Fibroblast of mammary gland (primary cell): ENCODE measurements around the gene CXCR6.
A peak's percentile ranks its signal among the peaks of the same experiment; 100 is the strongest.

Experiments
- DNase-seq: peaks from one replicate; pipeline ENCODE4 v3.0.0-alpha.2; 2010; ENCODE audit warnings: low read depth
- H3K4me3 ChIP-seq: 2 replicates; pipeline ENCODE4 v1.5.1; 2011; ENCODE audit warnings: low read depth, mild to moderate bottlenecking, low read length, moderate library complexity; ENCODE audit not compliant: control insufficient read depth
- TF ChIP-seq, protein P1 (sequence below): conservative IDR thresholded peaks from 2 replicates; pipeline ENCODE4 v1.5.1; 2011; ENCODE audit warnings: low read depth, low read length, inconsistent platforms; ENCODE audit not compliant: control insufficient read depth, insufficient read depth

CXCR6 gene

DNA sequence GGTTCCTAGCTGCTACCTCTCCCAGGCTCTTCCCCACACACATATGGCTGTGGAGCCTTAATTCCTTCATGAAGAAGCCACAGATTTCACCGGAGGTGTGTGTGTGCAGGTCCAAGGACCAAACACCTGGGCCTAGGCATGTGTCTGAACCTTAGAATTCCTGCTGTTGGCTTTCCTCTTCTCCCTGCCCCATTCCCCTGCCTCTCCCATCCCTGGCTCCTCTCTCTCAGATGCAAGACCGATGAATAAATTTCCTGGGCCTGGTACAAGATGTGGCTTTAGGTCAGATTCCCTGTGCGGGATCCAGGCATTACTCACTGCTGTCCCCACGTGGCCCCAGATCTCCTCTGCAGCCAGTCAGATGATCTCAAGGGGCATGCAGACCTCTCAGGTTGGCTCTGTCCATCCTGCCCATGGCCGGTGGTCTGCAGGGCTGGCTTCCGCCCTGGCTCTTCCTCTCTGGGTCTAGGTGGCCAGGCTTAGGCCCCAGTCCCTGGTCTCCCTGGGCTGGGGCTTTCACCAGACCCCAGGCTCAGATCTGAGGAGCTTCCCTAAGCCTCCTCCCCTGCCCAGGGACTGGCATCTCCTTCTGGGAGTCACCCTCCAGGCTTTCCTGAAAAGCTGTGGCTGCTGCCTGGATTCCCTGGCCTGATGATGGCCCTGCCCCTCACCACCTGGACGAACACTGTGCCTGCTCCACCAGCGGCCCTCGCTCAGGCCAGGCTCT is 36.4 kb upstream of the CXCR6 start:
- no peak overlapping the region for H3K4me3 ChIP-seq
- DNase-seq: peak; percentile 81
- TF ChIP-seq, protein P1, sequence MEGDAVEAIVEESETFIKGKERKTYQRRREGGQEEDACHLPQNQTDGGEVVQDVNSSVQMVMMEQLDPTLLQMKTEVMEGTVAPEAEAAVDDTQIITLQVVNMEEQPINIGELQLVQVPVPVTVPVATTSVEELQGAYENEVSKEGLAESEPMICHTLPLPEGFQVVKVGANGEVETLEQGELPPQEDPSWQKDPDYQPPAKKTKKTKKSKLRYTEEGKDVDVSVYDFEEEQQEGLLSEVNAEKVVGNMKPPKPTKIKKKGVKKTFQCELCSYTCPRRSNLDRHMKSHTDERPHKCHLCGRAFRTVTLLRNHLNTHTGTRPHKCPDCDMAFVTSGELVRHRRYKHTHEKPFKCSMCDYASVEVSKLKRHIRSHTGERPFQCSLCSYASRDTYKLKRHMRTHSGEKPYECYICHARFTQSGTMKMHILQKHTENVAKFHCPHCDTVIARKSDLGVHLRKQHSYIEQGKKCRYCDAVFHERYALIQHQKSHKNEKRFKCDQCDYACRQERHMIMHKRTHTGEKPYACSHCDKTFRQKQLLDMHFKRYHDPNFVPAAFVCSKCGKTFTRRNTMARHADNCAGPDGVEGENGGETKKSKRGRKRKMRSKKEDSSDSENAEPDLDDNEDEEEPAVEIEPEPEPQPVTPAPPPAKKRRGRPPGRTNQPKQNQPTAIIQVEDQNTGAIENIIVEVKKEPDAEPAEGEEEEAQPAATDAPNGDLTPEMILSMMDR: peak; percentile 59

DNA sequence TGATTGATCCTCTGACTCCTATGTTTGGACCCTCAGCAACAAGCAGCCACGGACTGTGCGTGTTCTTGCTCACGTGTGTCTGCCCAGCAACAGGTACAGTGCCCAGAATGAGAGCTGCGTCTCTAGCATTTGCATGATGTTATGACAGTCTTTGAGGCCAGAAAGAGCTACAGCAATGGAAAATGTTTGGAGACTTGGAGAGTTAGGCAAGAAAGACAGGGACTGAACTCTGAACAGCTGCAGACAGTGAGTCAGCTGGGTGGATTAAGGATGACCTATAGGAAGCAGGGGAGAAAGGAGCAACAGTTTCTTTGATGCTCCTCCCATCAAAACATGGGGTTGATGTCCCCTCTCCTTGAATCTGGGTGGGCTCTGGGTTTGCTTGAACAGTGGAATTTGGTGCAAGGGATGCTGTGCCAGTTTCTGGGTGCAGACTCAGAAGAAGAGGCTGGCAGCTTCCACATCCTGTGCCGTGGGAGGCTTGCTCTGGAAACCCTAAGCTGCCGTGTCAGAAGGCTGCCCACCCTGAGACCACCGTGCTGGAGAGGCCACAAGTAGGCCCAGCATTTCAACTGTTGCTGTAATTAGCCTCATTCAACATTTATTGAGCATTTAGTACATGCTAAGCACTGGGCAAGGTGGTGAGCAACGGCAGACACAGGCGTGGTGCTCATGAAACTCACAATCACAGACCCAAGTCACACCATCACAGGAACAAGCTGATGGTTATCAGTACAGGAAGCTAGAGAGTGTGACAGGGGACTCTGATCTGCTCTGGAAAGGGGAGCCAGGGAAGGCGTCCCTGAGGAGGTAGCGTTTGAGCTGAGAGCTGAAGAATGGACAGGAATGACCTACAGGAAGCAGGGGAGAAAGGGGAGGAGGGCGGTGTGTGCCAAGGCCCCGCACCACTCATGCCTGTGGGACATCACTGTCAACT is 35.2 kb upstream of the CXCR6 start:
- peak; percentile 78 for DNase-seq
- no peak overlapping the region for H3K4me3 ChIP-seq

DNA sequence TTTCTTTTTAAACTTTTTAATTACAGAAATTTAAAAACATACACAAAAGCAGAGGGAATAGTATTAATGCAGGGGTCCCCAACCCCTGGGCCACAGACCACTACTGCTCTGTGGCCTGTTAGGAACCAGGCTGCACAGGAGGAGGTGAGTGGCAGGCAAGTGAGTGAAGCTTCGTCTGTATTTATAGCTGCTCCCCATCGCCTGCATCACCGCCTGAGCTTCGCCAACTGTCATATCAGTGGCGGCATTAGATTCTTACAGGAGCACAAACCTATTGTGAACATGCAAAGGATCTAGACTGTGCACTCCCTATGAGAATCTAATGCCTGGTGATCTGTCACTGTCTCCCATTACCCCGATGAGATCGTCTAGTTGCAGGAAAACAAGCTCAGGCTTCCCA is 34.5 kb upstream of the CXCR6 start:
- no peak overlapping the region for H3K4me3 ChIP-seq
- TF ChIP-seq, protein P1: no peak
- DNase-seq: no peak

More for the DNA sequence above, 35.2 kb upstream of the CXCR6 start:
- TF ChIP-seq, protein P1: no peak

DNA sequence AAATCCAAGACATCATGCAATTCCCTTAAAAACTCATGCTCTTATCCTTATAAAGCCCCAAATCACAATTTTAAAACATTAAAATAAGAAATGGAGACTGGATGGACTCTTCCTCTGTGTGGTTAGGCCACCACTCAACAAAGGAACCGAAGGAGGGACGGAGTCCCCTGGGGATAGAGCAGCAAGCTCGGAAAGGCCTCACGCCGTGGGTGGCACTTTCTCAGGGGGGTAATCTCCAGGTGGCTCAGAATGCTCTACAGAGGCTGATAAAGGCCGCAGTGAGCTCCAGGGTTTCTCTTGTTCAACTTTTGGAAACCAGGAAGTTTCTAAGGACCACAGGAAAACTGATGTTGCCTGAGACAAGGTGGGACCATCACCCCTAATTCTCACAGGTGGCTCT is 33.7 kb upstream of the CXCR6 start:
- TF ChIP-seq, protein P1: no peak

DNA sequence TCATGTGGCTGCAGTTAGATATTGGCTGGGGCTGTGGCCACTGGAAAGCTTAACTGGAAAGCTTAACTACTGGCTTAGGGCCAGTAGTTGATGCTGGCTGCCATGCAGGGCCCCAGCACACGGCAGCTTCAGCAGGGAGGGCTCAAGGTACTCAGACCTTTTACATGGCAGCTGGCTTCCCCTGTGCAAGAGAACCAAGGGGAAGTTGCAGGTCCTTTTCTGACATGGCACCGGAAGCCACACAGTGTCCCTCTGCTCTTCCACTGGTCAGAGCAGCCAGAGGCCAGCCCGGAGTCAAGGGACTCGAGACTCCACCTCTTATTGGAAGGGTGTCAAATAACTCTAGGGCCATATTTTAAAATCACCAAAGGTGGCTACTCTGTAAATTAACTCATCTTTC is 32.4 kb upstream of the CXCR6 start:
- H3K4me3 ChIP-seq: no peak overlapping the region
- TF ChIP-seq, protein P1: no peak
- no peak for DNase-seq

More for the DNA sequence above, 33.7 kb upstream of the CXCR6 start:
- no peak for DNase-seq
- no peak overlapping the region for H3K4me3 ChIP-seq

DNA sequence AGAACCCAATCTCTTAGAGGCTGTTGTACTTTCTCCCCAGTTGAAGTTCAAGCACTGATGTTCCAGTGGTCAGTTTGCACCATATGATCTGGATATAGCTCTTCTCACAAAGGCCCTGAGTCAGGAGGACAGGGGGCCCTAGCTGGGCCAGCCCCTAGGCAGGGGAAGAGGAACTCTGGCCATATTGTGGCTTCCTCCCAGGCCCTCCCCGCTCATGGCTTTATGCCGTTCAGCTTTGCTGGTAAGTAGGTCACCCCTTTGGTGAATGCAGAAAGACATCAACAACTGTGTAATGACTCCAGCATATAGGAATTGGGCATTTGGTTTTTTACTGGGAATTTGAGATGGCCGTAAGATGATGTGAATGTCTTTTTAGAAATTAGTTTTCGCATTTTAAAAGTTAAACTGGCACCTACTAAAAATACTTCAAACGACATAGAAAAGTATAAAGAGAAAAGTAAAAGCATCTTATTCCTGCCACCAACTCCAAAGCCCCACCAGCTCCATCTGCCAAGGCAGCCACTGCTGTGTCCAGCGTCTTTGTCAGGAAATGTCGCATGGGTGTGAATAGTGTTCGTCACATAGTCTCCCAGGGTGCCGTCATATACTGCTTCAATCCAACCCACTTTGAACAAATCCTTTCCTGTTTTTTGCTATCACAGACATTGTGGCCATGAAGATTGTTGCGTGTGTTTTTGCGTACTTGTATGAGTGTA is 31.6 kb upstream of the CXCR6 start:
- DNase-seq: no peak
- TF ChIP-seq, protein P1: no peak
- H3K4me3 ChIP-seq: no peak overlapping the region
